Mucosa of stomach (tissue), 1 donor: ENCODE data around the gene SLC25A39.
A peak's percentile ranks its signal among the peaks of the same experiment; 100 is the strongest.

Experiments used
- H3K27me3 ChIP-seq: one replicate; pipeline ENCODE4 v1.7.0; 2013; ENCODE audit warnings: mild to moderate bottlenecking, low read length; ENCODE audit not compliant: control insufficient read depth, insufficient read depth
- H3K36me3 ChIP-seq: one replicate; pipeline ENCODE4 v1.7.0; 2013; ENCODE audit warnings: low read length; ENCODE audit not compliant: control insufficient read depth, insufficient read depth
- H3K4me1 ChIP-seq: one replicate; pipeline ENCODE4 v1.7.0; 2013; ENCODE audit warnings: mild to moderate bottlenecking, low read length; ENCODE audit not compliant: control insufficient read depth, insufficient read depth
- H3K4me3 ChIP-seq: one replicate; pipeline ENCODE4 v1.7.0; 2013; ENCODE audit warnings: low read length
- H3K9ac ChIP-seq: one replicate; pipeline ENCODE4 v1.7.0; 2013; ENCODE audit warnings: mild to moderate bottlenecking, low read length, moderate library complexity
- H3K9me3 ChIP-seq: one replicate; pipeline ENCODE4 v1.7.0; 2013; ENCODE audit warnings: mild to moderate bottlenecking, low read length, moderate library complexity; ENCODE audit not compliant: control insufficient read depth
- donor health status: Pancreatic carcinoma.

SLC25A39 gene

GRCh38 chr17:44314524-44314868 is 10.1 kb downstream of the SLC25A39 start:
- peaks cover 55% of the 10 kb centered on the region for H3K27me3 ChIP-seq
- H3K36me3 ChIP-seq, result no peaks in the 10 kb centered on the region
- H3K9ac ChIP-seq, result no peak overlapping the region
- no peaks in the 10 kb centered on the region for H3K9me3 ChIP-seq
- peaks cover 11% of the 10 kb centered on the region for H3K4me1 ChIP-seq
- no peak overlapping the region for H3K4me3 ChIP-seq

- Histone ChIP-seq H3K27me3 (peaks cover 60% of the 10 kb centered on the region), H3K9ac (no peak overlapping the region), H3K36me3 (no peaks in the 10 kb centered on the region), H3K4me3 (no peak overlapping the region), H3K4me1 (peaks cover 11% of the 10 kb centered on the region), H3K9me3 (no peaks in the 10 kb centered on the region)
These were observed 10.6 kb downstream of the SLC25A39 start for GRCh38 chr17:44314031-44314430.

GRCh38 chr17:44312396-44313104 is 12.1 kb downstream of the SLC25A39 start:
- Histone ChIP-seq H3K4me1 (peaks cover 14% of the 10 kb centered on the region), H3K4me3 (no peak overlapping the region), H3K27me3 (peaks cover 63% of the 10 kb centered on the region), H3K9me3 (no peaks in the 10 kb centered on the region), H3K9ac (no peak overlapping the region), H3K36me3 (no peaks in the 10 kb centered on the region)

GRCh38 chr17:44311562-44312181 is 13.0 kb downstream of the SLC25A39 start:
- Histone ChIP-seq H3K27me3 (peaks cover 61% of the 10 kb centered on the region), H3K4me1 (peaks cover 18% of the 10 kb centered on the region), H3K9me3 (no peaks in the 10 kb centered on the region), H3K9ac (no peak overlapping the region), H3K4me3 (no peak overlapping the region), H3K36me3 (no peaks in the 10 kb centered on the region)

GRCh38 chr17:44310609-44311376 is 13.8 kb downstream of the SLC25A39 start:
- Histone ChIP-seq H3K27me3 (peaks cover 52% of the 10 kb centered on the region), H3K4me3 (no peak overlapping the region), H3K9ac (no peak overlapping the region), H3K4me1 (peaks cover 12% of the 10 kb centered on the region), H3K9me3 (no peaks in the 10 kb centered on the region), H3K36me3 (no peaks in the 10 kb centered on the region)

- no peaks in the 10 kb centered on the region for H3K36me3 ChIP-seq
- H3K9me3 ChIP-seq, result no peaks in the 10 kb centered on the region
- no peak overlapping the region for H3K9ac ChIP-seq
- H3K27me3 ChIP-seq, result peaks cover 48% of the 10 kb centered on the region
- H3K4me3 ChIP-seq, result no peak overlapping the region
- H3K4me1 ChIP-seq, result peaks cover 10% of the 10 kb centered on the region
These were observed 14.4 kb downstream of the SLC25A39 start for GRCh38 chr17:44310188-44310587.

GRCh38 chr17:44309472-44309871 is 15.2 kb downstream of the SLC25A39 start:
- peaks cover 6% of the 10 kb centered on the region for H3K4me1 ChIP-seq
- H3K9me3 ChIP-seq, result no peaks in the 10 kb centered on the region
- H3K9ac ChIP-seq, result no peak overlapping the region
- H3K27me3 ChIP-seq, result peaks cover 42% of the 10 kb centered on the region
- H3K4me3 ChIP-seq, result no peak overlapping the region
- no peaks in the 10 kb centered on the region for H3K36me3 ChIP-seq

GRCh38 chr17:44308865-44309264 is 15.8 kb downstream of the SLC25A39 start:
- Histone ChIP-seq H3K9me3 (no peaks in the 10 kb centered on the region), H3K27me3 (peaks cover 36% of the 10 kb centered on the region), H3K4me3 (no peak overlapping the region), H3K36me3 (no peaks in the 10 kb centered on the region), H3K9ac (no peak overlapping the region), H3K4me1 (peaks cover 6% of the 10 kb centered on the region)

GRCh38 chr17:44308320-44308818 is 16.3 kb downstream of the SLC25A39 start, which contains the start of gene RUNDC3A:
RUNDC3A (plus strand) TSS chr17:44308601; CDS start chr17:44308833, 232 bp downstream.
- Histone ChIP-seq H3K4me1 (peaks cover 6% of the 10 kb centered on the region), H3K9me3 (no peaks in the 10 kb centered on the region), H3K27me3 (peaks cover 34% of the 10 kb centered on the region), H3K4me3 (no peak within 1 kb of the TSS), H3K36me3 (no peaks in the 10 kb centered on the region), H3K9ac (peak within 1 kb of the TSS; percentile 5)

GRCh38 chr17:44307387-44308186 is 17.0 kb downstream of the SLC25A39 start:
- Histone ChIP-seq H3K4me1 (peaks cover 6% of the 10 kb centered on the region), H3K27me3 (peaks cover 31% of the 10 kb centered on the region), H3K4me3 (no peak overlapping the region), H3K9ac (peak overlapping the region; percentile 5), H3K9me3 (no peaks in the 10 kb centered on the region), H3K36me3 (no peaks in the 10 kb centered on the region)

GRCh38 chr17:44304651-44305050 is 20.0 kb downstream of the SLC25A39 start:
- peaks cover 19% of the 10 kb centered on the region for H3K27me3 ChIP-seq
- peaks cover 6% of the 10 kb centered on the region for H3K4me1 ChIP-seq
- H3K9ac ChIP-seq, result no peak overlapping the region
- no peak overlapping the region for H3K4me3 ChIP-seq
- H3K36me3 ChIP-seq, result no peaks in the 10 kb centered on the region
- no peaks in the 10 kb centered on the region for H3K9me3 ChIP-seq
